HepG2 (cell line): ENCODE measurements around the gene SLC39A10. TPM values are rescaled to one million over a fixed set of nuclear protein-coding genes. Genes with fewer than 3 reads are reported as not detected.

Experiments
- AGO1 ChIP-seq: fragments of 200-400 bp; formaldehyde crosslinking; IDR thresholded peaks from 2 replicates; pipeline ENCODE4 v1.6.1; 2017; ENCODE audit warnings: mild to moderate bottlenecking, low read depth, low read length, moderate library complexity; ENCODE audit not compliant: poor library complexity, severe bottlenecking
- HNRNPLL ChIP-seq: fragments of 200-400 bp; formaldehyde crosslinking; IDR thresholded peaks from 2 replicates; pipeline ENCODE4 v1.6.1; 2017; ENCODE audit warnings: mild to moderate bottlenecking, low read depth, low read length; ENCODE audit not compliant: poor library complexity, severe bottlenecking
- HNRNPUL1 ChIP-seq: fragments of 200-400 bp; formaldehyde crosslinking; IDR thresholded peaks from 2 replicates; pipeline ENCODE4 v1.6.1; 2017; ENCODE audit warnings: low read depth, mild to moderate bottlenecking, low read length, moderate library complexity
- JUNB ChIP-seq: sonication (generic); formaldehyde crosslinking; IDR thresholded peaks from 2 replicates; pipeline ENCODE4 v1.8.0; 2022; ENCODE audit warnings: missing genetic modification reagents, mild to moderate bottlenecking, borderline replicate concordance
- NKX3-1 ChIP-seq: sonication (generic); formaldehyde crosslinking; IDR thresholded peaks from 2 replicates; pipeline ENCODE4 v1.5.0; 2020; ENCODE audit warnings: missing genetic modification reagents
- NRL ChIP-seq: sonication (generic); formaldehyde crosslinking; IDR thresholded peaks from 2 replicates; pipeline ENCODE4 v1.5.0; 2020; ENCODE audit warnings: missing genetic modification reagents, mild to moderate bottlenecking, moderate library complexity, borderline replicate concordance
- RARG ChIP-seq: sonication (generic); formaldehyde crosslinking; IDR thresholded peaks from 2 replicates; pipeline ENCODE4 v1.4.0; 2020; ENCODE audit warnings: low read depth, mild to moderate bottlenecking, missing genetic modification reagents
- SP5 ChIP-seq: IDR thresholded peaks from 2 replicates; pipeline ENCODE4 v1.6.1; 2016; ENCODE audit warnings: low read depth, borderline replicate concordance
- THAP7 ChIP-seq: sonication (generic); formaldehyde crosslinking; IDR thresholded peaks from 2 replicates; pipeline ENCODE4 v1.8.1; 2023; ENCODE audit warnings: mild to moderate bottlenecking, missing genetic modification reagents
- ZNF205 ChIP-seq: IDR thresholded peaks from 2 replicates; pipeline ENCODE4 v1.6.1; 2018; ENCODE audit warnings: missing biosample characterization, missing genetic modification reagents
- ZNF44 ChIP-seq: sonication (generic); formaldehyde crosslinking; IDR thresholded peaks from 2 replicates; pipeline ENCODE4 v1.5.1; 2020; ENCODE audit warnings: mild to moderate bottlenecking, missing genetic modification reagents
- ZNF550 ChIP-seq: sonication (generic); formaldehyde crosslinking; IDR thresholded peaks from 2 replicates; pipeline ENCODE4 v1.4.0; 2020; ENCODE audit warnings: mild to moderate bottlenecking, missing genetic modification reagents, borderline replicate concordance
- ZNF749 ChIP-seq: sonication (generic); formaldehyde crosslinking; IDR thresholded peaks from 2 replicates; pipeline ENCODE4 v1.8.0; 2022; ENCODE audit warnings: mild to moderate bottlenecking, missing genetic modification reagents, moderate library complexity, borderline replicate concordance
- ZNF784 ChIP-seq: sonication (generic); formaldehyde crosslinking; IDR thresholded peaks from 2 replicates; pipeline ENCODE4 v1.5.1; 2020; ENCODE audit warnings: missing genetic modification reagents, mild to moderate bottlenecking, borderline replicate concordance
- ZSCAN21 ChIP-seq: sonication (generic); formaldehyde crosslinking; IDR thresholded peaks from 2 replicates; pipeline ENCODE4 v1.8.0; 2022; ENCODE audit warnings: mild to moderate bottlenecking, missing genetic modification reagents, moderate library complexity, borderline replicate concordance
- polyA plus RNA-seq, 8 experiments: library from polyadenylated mRNA; depleted of rRNA in 3 of 8; stranded (reverse) in 7 of 8; unstranded in 1 of 8; fragments of >200 nt; fragmentation: Illumina TruSeq in 4 of 8; extraction: Trizol in 4 of 8; gene quantifications; 2 replicates each; pipeline versions ENCODE4 v1.2.1 to v1.2.3, GENCODE V29; 2011 to 2016; ENCODE audit warnings: low read depth in 4 of 8, missing spikeins in 1 of 8, mixed read lengths in 1 of 8; ENCODE audit not compliant: insufficient read depth in 1 of 8
- total RNA-seq, 5 experiments: library from RNA; depleted of rRNA; stranded (reverse); fragments of >200 nt; fragmentation: Illumina TruSeq; extraction: Trizol; gene quantifications; 2 replicates each; pipeline ENCODE4 v1.2.3, GENCODE V29; 2016; ENCODE audit warnings: low read depth in 1 of 5
- TF ChIP-seq, protein P1 (sequence below): IDR thresholded peaks from 2 replicates; pipeline ENCODE4 v1.4.0; 2020; ENCODE audit warnings: mild to moderate bottlenecking, missing genetic modification reagents
- TF ChIP-seq, protein P2 (sequence below): IDR thresholded peaks from 2 replicates; pipeline ENCODE4 v1.6.1; 2018; ENCODE audit warnings: missing genetic modification reagents, mild to moderate bottlenecking, missing compliant biosample characterization
- TF ChIP-seq, protein P3 (sequence below): sonication (generic); formaldehyde crosslinking; IDR thresholded peaks from 2 replicates; pipeline ENCODE4 v1.4.0; 2020; ENCODE audit warnings: missing genetic modification reagents

SLC39A10 gene
- total and polyA plus RNA-seq, 2 of the 13 experiments (the other 11 are each of a cell fraction or from before 2014, with no cell fraction given), result 13.2 to 21.0 TPM

GRCh38 chr2:195656859-195657633, at the start of gene SLC39A10 (continued):
- 0 out of 2 replicates have a peak, but pooled peaks have one; percentile 43 for TF ChIP-seq ZNF205 (CRISPR knock-in tag)
- TF ChIP-seq ZNF44 (CRISPR knock-in tag), result peak; percentile 94
- peak; percentile 72; the same call in 1 of the 2 replicates for TF ChIP-seq ZNF749
- peak; percentile 100 for TF ChIP-seq AGO1
- TF ChIP-seq ZNF550 (CRISPR knock-in tag), result no peak
- TF ChIP-seq RARG (CRISPR knock-in tag), result no peak
- 0 out of 2 replicates have a peak, but pooled peaks have one; percentile 23 for TF ChIP-seq JUNB
- TF ChIP-seq NKX3-1 (CRISPR knock-in tag), result peak; percentile 48
- TF ChIP-seq HNRNPUL1, result peak; percentile 9; the same call in 1 of the 2 replicates
- peak; percentile 67 for TF ChIP-seq ZNF784 (CRISPR knock-in tag)
- TF ChIP-seq THAP7 (CRISPR knock-in tag), result peak; percentile 35; the same call in 1 of the 2 replicates
- peak; percentile 7; the same call in 1 of the 2 replicates for TF ChIP-seq NRL (CRISPR knock-in tag)
- TF ChIP-seq ZSCAN21 (CRISPR knock-in tag), result 0 out of 2 replicates have a peak, but pooled peaks have one; percentile 68
- peak; percentile 100 for TF ChIP-seq HNRNPLL
- TF ChIP-seq, protein P1, sequence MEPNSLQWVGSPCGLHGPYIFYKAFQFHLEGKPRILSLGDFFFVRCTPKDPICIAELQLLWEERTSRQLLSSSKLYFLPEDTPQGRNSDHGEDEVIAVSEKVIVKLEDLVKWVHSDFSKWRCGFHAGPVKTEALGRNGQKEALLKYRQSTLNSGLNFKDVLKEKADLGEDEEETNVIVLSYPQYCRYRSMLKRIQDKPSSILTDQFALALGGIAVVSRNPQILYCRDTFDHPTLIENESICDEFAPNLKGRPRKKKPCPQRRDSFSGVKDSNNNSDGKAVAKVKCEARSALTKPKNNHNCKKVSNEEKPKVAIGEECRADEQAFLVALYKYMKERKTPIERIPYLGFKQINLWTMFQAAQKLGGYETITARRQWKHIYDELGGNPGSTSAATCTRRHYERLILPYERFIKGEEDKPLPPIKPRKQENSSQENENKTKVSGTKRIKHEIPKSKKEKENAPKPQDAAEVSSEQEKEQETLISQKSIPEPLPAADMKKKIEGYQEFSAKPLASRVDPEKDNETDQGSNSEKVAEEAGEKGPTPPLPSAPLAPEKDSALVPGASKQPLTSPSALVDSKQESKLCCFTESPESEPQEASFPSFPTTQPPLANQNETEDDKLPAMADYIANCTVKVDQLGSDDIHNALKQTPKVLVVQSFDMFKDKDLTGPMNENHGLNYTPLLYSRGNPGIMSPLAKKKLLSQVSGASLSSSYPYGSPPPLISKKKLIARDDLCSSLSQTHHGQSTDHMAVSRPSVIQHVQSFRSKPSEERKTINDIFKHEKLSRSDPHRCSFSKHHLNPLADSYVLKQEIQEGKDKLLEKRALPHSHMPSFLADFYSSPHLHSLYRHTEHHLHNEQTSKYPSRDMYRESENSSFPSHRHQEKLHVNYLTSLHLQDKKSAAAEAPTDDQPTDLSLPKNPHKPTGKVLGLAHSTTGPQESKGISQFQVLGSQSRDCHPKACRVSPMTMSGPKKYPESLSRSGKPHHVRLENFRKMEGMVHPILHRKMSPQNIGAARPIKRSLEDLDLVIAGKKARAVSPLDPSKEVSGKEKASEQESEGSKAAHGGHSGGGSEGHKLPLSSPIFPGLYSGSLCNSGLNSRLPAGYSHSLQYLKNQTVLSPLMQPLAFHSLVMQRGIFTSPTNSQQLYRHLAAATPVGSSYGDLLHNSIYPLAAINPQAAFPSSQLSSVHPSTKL (CRISPR knock-in tag), result peak; percentile 38; the same call in 1 of the 2 replicates
- TF ChIP-seq, protein P2, sequence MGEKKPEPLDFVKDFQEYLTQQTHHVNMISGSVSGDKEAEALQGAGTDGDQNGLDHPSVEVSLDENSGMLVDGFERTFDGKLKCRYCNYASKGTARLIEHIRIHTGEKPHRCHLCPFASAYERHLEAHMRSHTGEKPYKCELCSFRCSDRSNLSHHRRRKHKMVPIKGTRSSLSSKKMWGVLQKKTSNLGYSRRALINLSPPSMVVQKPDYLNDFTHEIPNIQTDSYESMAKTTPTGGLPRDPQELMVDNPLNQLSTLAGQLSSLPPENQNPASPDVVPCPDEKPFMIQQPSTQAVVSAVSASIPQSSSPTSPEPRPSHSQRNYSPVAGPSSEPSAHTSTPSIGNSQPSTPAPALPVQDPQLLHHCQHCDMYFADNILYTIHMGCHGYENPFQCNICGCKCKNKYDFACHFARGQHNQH (CRISPR knock-in tag), result peak; percentile 52; the same call in 1 of the 2 replicates
- peak; percentile 76; the same call in 1 of the 2 replicates for TF ChIP-seq SP5
- TF ChIP-seq, protein P3, sequence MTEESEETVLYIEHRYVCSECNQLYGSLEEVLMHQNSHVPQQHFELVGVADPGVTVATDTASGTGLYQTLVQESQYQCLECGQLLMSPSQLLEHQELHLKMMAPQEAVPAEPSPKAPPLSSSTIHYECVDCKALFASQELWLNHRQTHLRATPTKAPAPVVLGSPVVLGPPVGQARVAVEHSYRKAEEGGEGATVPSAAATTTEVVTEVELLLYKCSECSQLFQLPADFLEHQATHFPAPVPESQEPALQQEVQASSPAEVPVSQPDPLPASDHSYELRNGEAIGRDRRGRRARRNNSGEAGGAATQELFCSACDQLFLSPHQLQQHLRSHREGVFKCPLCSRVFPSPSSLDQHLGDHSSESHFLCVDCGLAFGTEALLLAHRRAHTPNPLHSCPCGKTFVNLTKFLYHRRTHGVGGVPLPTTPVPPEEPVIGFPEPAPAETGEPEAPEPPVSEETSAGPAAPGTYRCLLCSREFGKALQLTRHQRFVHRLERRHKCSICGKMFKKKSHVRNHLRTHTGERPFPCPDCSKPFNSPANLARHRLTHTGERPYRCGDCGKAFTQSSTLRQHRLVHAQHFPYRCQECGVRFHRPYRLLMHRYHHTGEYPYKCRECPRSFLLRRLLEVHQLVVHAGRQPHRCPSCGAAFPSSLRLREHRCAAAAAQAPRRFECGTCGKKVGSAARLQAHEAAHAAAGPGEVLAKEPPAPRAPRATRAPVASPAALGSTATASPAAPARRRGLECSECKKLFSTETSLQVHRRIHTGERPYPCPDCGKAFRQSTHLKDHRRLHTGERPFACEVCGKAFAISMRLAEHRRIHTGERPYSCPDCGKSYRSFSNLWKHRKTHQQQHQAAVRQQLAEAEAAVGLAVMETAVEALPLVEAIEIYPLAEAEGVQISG (CRISPR knock-in tag), result peak; percentile 62; the same call in 1 of the 2 replicates
